ENCODE data around the gene IMMP2L.
"Not testable (repeated sequence)": the region's sequence is repeated elsewhere in the genome, so short reads cannot be mapped to it uniquely, and the experiment has no call there.

Gene IMMP2L

GRCh38 chr7:111460695-111461094 is 101.6 kb downstream of the IMMP2L start:
- no peak for DNase-seq (ENCODE audit: low read depth, low spot score)

DNA sequence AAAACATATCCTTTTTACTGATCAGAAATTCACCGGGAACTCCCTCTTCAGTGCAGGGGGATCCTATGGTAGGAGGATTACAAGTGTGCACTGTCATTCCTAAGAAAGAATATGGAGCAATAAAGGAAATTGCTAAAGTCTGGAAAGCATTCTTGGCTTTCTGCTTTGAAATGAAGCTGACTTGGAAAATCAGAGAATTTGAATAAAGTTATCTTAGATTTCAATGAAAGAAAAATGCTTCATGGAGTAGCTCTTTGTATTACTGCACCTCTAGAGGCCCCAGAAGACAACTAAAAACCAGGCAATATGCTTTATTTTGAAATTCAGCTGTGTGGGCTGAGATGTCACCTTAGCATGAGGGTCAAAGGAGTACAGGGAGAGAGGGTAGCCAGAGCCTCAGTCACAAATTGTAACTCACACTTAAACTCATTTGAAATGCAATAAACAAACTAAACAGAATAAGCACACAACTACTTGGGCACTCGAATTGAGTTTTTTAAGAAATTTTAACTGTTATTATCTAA is 102.5 kb downstream of the IMMP2L start:
- DNase-seq (ENCODE audit: low read depth, low spot score): no peak

- DNase-seq (ENCODE audit: low read depth, low spot score): no peak
Measured at GRCh38 chr7:111459065-111459756, 103.1 kb downstream of the IMMP2L start.

DNA sequence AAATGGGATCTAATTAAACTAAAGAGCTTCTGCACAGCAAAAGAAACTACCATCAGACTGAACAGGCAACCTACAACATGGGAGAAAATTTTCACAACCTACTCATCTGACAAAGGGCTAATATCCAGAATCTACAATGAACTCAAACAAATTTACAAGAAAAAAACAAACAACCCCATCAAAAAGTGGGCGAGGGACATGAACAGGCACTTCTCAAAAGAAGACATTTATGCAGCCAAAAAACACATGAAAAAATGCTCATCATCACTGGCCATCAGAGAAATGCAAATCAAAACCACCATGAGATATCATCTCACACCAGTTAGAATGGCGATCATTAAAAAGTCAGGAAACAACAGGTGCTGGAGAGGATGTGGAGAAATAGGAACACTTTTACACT is 111.6 kb downstream of the IMMP2L start:
- not testable (repeated sequence) for DNase-seq (ENCODE audit: low read depth, low spot score)

DNA sequence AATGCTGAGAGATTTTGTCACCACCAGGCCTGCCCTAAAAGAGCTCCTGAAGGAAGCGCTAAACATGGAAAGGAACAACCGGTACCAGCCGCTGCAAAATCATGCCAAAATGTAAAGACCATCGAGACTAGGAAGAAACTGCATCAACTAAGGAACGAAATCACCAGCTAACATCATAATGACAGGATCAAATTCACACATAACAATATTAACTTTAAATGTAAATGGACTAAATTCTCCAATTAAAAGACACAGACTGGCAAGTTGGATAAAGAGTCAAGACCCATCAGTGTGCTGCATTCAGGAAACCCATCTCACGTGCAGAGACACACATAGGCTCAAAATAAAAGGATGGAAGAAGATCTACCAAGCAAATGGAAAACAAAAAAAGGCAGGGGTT is 114.8 kb downstream of the IMMP2L start:
- not testable (repeated sequence) for DNase-seq (ENCODE audit: low read depth, low spot score)

- DNase-seq (ENCODE audit: low read depth, low spot score): no peak
Measured at GRCh38 chr7:111439977-111440376, 122.3 kb downstream of the IMMP2L start.

DNA sequence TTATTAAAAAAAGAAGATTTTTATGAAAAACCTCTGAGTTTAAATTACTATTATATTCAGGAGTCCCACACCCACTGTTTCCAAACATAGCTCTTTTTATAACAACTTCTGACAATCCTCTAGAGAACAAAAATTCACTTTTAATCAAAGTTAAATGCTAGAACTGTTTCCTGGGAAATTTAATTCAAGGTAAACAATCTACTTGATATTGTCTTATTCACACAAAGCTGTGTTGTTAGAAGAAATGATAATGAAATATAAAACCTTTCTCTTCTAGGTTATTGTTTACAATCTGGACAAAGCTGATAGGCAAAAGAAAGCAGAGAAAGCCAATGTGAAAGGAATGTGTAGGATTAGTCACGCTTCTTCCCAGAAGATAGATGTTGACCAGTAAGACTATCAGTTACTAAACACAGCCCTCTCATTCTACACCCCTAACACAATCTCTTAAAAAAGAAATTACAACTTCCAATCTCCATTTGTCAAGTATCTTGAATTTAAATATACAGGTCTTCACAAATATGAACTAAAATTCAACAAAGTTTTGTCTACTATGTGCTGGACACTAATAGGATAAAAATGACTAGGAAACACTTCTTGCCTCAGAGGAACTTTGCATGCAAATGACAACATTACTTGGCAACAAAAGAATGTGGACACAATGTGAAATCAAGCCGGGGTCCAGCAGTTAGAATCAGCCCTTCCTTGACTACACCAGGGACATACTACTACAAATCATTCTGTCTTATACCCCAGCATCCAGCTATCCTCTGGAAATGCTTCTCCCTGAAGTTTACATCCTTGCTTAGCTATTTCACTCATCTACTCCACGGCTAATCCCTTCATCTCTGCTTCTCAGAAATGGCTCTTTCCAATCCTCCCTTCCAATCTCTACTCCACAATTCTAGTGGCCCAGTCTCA is 123.7 kb downstream of the IMMP2L start:
- DNase-seq (ENCODE audit: low read depth, low spot score): no peak

DNA sequence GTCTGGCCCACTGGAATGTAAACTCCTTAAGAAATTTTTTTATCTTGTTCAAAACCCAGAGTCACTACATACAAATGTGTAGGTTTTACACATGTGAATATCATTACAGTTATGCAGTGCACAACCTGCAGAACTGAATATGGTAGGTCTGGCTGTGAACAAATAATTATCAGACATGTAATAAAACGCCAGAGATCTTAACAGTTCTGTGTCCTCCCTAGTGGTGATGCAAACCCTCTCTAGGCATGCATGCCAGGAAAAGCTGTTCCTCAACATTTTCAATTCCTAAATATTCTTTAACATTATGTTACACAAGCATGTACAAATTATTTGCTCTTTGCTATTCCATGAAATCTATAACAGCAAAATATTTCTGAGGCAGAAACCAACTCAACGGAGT is 124.6 kb downstream of the IMMP2L start:
- DNase-seq (ENCODE audit: low read depth, low spot score): no peak

GRCh38 chr7:111436608-111437007 is 125.7 kb downstream of the IMMP2L start:
- DNase-seq (ENCODE audit: low read depth, low spot score): no peak

DNA sequence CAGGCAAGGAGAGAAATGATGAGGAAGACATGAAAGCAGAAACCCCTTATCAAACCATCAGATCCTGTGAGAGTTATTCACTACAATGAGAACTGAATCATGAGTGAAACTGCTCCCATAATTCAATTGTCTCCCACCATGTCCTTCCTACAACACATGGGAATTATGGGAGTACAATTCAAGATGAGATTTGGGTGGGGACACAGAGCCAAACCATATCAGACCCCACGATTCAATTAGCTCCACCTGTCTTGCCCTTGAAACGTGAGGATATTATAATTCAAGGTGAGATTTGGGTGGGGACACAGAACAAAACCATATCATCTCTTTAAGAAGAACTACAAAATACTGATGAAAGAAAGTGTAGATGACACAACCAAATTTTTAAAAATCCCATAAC is 128.9 kb downstream of the IMMP2L start:
- no peak for DNase-seq (ENCODE audit: low read depth, low spot score)

- DNase-seq (ENCODE audit: low read depth, low spot score): no peak
Measured at GRCh38 chr7:111429781-111430180, 132.5 kb downstream of the IMMP2L start.

- DNase-seq (ENCODE audit: low read depth, low spot score): no peak
Measured at GRCh38 chr7:111424768-111425167, 137.5 kb downstream of the IMMP2L start.

GRCh38 chr7:111414374-111414773 is 147.9 kb downstream of the IMMP2L start:
- DNase-seq (ENCODE audit: low read depth, low spot score): no peak

DNA sequence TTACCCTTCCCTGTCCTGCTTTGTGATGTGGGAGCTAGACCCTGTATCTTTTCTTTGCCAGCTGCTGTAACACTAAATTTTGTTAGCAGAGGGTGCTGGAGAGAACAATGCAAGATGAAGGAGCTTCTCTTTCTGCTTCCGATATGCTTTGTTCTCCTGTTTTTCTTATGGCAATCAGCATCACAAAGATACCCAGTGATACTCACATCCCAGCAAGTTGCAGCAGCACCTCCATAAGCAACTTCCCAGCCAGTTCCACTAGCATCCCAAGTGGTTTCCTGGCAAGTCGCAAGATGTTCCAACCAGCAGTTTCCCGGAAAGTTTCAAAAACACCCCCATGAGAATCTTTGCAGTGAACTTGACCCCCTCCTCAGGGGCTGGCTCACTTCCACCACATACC is 148.6 kb downstream of the IMMP2L start:
- no peak for DNase-seq (ENCODE audit: low read depth, low spot score)

DNA sequence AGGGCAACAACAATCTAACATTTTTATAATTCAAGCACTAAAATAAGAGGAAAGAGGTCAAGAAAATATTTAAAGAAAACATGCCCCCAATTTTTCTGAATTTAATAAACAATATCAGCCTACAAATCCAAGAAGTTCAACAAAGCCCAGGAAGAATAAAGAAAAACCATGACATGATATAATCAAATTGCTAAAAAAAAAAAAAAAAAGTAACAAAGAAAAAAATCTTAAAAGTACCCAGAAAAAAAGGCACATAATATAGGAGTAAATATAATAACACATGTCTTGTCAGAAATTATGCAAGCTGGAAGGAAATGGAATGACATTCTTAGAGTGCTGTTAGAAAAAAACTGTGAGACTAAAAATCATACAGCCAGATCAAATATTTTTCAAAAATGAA is 151.4 kb downstream of the IMMP2L start:
- no peak for DNase-seq (ENCODE audit: low read depth, low spot score)

DNA sequence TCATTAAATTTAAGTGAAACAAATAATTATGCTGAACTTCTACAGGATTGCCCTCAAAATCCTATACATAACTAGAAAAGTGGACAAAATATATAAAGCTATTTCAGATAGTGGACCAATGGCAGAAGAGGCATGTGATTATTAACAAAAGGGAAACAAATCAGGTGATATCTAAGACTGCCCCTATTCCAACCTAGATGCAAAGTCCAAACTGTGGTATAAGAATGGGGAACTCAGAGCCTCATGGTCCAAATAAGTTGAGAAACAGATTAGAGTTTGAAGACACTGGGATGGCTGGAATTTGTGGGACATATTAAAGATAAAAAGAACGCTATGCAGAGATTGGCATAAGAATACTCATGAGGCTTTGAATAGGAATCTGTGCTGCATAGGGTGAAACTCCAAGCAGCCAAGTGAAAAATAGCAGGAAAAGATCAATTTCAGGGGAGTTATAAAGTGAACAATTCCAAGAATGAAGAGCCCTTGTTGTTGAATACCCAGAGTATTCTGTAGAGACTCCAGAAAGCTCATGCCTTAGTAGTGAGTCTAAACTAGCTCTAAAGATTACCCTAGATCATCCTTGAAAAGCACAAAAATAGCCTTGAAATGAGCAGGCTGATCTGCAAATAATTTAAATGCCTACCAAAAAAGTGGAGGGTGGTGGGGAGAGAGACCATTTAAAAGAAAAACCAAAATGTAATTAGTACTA is 152.4 kb downstream of the IMMP2L start:
- no peak for DNase-seq (ENCODE audit: low read depth, low spot score)

DNA sequence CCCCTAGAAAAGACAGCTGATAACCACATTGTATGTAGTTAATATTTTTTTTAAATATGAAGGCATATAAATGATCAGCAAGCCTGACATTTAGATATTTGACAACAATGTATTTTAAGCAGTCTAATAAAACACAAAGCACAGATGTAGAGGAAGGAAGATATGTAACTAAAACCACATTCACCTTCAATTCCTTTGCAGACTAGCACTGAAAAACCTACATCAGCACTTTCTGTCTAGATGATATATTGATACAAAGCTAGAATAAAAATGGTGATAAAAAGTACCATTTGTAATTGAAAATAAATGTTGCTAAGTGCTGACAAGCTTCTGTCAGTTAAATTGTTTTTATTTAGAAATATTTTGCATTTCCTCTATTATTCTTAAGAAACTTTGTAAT is 153.6 kb downstream of the IMMP2L start:
- no peak for DNase-seq (ENCODE audit: low read depth, low spot score)

DNA sequence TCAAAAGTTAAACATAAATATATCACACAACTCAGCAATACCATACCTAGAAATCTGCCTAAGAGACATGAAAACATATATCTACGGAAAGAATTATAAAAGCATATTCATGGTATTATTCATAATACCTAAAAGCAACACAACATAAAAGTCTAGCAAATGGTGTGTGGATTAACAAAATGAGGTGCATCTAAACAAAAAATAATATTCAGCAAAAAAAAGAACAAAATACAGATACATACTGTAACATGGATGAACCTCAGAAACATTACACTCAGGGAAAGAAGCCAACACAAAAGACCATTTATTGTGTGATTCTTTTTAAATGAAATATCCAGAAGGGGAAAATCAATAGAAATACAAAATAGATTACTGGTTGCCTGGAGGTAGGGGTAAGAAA is 155.0 kb downstream of the IMMP2L start:
- no peak for DNase-seq (ENCODE audit: low read depth, low spot score)

DNA sequence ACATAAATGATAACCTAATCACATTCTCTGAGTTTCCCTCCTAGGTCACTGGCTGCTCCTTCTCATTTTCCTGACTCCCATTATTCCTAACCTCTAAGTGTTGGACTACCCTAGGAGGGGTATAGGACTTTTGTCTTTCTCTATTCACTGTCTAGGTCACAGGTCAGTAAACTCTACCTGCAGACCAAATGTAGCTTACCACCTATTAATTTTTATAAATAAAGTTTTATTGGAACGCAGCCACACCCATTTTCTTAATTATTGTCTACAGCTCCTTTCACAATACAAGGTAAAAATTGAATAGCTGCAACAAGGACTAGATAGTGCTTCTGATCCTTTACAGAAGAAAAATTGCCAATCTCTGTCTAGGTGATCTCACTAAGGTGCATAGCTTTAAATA is 156.7 kb downstream of the IMMP2L start:
- no peak for DNase-seq (ENCODE audit: low read depth, low spot score)

GRCh38 chr7:111401516-111401915 is 160.8 kb downstream of the IMMP2L start:
- DNase-seq (ENCODE audit: low read depth, low spot score): no peak

DNA sequence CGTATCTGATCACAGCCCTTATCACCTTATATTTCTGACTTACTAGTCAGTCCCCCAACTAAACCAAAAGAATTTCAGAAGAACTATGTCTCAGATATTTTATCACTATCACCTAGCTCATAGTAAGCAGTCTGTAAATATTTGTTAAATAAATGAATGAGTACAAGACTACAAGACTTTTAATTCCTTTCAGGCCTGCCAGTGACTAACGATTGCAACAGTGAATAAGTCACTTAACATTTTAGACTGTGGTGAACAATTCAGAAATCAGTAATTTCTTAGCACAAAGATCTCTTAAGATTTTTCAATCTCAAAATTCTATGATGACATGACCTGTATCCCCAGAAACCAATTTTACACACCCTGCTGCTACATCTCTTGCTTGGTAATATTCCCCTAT is 162.2 kb downstream of the IMMP2L start:
- DNase-seq (ENCODE audit: low read depth, low spot score): no peak

- DNase-seq (ENCODE audit: low read depth, low spot score): no peak
Measured at GRCh38 chr7:111394891-111395290, 167.4 kb downstream of the IMMP2L start.

All from smooth muscle cell of the brain vasculature (primary cell).